GM19035 (cell line): Measurements from ENCODE around the gene ATP6V1G3.
"Not testable (repeated sequence)": the region's sequence is repeated elsewhere in the genome, so short reads cannot be mapped to it uniquely, and the experiment has no call there.

ENCODE experiments used
- ATAC-seq: cut with Tn5 transposase; IDR thresholded peaks from one replicate; pipeline ENCODE4 v1.9.1; 2021; ENCODE audit not compliant: unreplicated experiment

Gene ATP6V1G3

GRCh38 chr1:198497326-198498102 lies 43.0 kb downstream of the ATP6V1G3 start:
- ATAC-seq: no peak

- ATAC-seq: no peak
Observed at GRCh38 chr1:198496216-198497143, 44.0 kb downstream of the ATP6V1G3 start.

- ATAC-seq: no peak
Observed at GRCh38 chr1:198495631-198496030, 44.8 kb downstream of the ATP6V1G3 start.

- ATAC-seq: no peak
Observed at GRCh38 chr1:198494658-198495103, 45.8 kb downstream of the ATP6V1G3 start.

- no peak for ATAC-seq
Observed at GRCh38 chr1:198494139-198494538, 46.3 kb downstream of the ATP6V1G3 start.

GRCh38 chr1:198493329-198493728 lies 47.2 kb downstream of the ATP6V1G3 start:
- ATAC-seq: no peak

- no peak for ATAC-seq
Observed at GRCh38 chr1:198492872-198493271, 47.6 kb downstream of the ATP6V1G3 start.

- no peak for ATAC-seq
Observed at GRCh38 chr1:198491596-198491995, 48.9 kb downstream of the ATP6V1G3 start.

- ATAC-seq: no peak
Observed at GRCh38 chr1:198491028-198491427, 49.5 kb downstream of the ATP6V1G3 start.

- no peak for ATAC-seq
Observed at GRCh38 chr1:198490224-198490623, 50.3 kb downstream of the ATP6V1G3 start.

GRCh38 chr1:198486903-198487302 lies 53.6 kb downstream of the ATP6V1G3 start:
- no peak for ATAC-seq

GRCh38 chr1:198483645-198484044 lies 56.8 kb downstream of the ATP6V1G3 start:
- no peak for ATAC-seq

GRCh38 chr1:198483006-198483405 lies 57.5 kb downstream of the ATP6V1G3 start:
- no peak for ATAC-seq

- ATAC-seq: no peak
Observed at GRCh38 chr1:198481661-198482060, 58.8 kb downstream of the ATP6V1G3 start.

GRCh38 chr1:198480876-198481275 lies 59.6 kb downstream of the ATP6V1G3 start:
- no peak for ATAC-seq

GRCh38 chr1:198477354-198477753 lies 63.1 kb downstream of the ATP6V1G3 start:
- ATAC-seq: not testable (repeated sequence)
